ENCODE data around the gene EXD2. TPM values are rescaled to one million over a fixed set of nuclear protein-coding genes. Genes with fewer than 3 reads are reported as not detected.
"Not testable (repeated sequence)": the region's sequence is repeated elsewhere in the genome, so short reads cannot be mapped to it uniquely, and the experiment has no call there.

EXD2 gene
- 10 to 100 TPM in 1 of 2 donors, 1 to 10 TPM in 1; 7.1 to 13.5 TPM for total RNA-seq

DNA sequence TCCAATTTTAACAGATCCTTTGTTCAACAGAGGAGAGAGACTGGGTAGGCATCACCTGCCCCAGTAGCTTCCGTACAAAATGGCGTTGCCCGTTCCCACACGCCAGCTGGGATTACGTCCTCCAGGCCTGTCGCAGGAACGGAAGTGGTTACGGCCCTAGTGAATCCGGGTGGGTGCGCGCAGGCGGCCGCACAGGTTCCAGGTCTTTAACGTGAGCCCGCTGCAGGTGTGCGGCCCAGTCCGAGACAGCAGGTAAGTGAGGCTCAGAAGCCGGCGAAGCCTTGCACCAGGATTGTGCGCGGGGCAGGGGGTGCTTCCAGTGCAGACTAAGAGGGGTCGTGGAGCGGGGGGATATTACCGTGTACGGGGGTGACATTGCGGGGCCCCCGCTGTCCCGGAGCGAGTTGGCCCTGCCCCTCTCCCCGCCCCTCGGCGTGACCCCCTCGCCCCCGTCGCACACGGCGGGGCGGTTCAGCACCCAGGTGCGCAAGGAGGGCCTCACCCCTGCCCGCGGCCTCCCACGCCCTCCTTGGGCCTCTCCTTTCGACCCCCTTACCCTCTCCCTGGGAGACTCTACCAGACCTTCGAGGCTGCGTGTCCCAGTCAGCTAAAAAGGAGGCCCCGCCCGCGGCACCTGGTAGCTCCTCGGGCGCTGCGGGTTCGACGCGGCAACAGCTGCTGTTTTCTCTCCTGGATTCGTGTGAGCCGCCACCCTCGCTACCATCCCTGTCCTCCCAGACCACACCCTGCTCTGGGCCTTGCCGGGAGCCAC, at the start of gene EXD2:
TSS of gene EXD2 (plus strand) at position 159 of the 772 bp plus-strand sequence. CDS start 17,973 bp downstream, outside the sequence.
- peak; percentile 71 to 72 for DNase-seq (ENCODE audit: low spot score in 2 of 2)
- H3K36me3 Mint-ChIP-seq = peaks cover 5% of the 10 kb centered on the region in 2 donors
- ATAC-seq = peak; percentile 89 to 95
- H3K27ac Mint-ChIP-seq = peak within 1 kb of the TSS; percentile 90 to 92
- no peaks in the 10 kb centered on the region for H3K9me3 Mint-ChIP-seq

GRCh38 chr14:69141550-69141949, 49.7 kb upstream of the EXD2 start:
- Mint-ChIP-seq H3K27ac (no peak overlapping the region), H3K9me3 (no peaks in the 10 kb centered on the region), H3K36me3 (no peaks in the 10 kb centered on the region)
- DNase-seq (ENCODE audit: low spot score in 2 of 2) (no peak), ATAC-seq (no peak)

DNA sequence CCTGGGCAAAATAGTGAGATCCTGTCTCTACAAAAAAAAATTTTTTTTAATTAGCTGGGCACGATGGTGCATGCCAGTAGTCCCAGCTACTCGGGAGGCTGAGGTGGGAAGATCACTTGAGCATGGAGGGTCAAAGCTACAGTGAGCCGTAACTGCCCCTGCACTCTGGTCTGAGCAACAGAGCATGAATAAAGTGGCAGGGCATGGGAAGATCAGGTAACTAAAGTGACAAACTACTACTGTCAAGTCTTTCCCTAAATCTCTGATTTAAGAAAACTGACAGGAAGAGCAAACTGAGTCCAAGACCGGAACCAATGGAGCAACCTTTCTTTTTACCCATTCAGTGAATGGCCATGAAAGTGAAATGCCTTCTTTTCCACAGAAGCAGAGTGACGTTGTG, 49.2 kb upstream of the EXD2 start:
- DNase-seq (ENCODE audit: low spot score in 2 of 2) (no peak), ATAC-seq (no peak)
- H3K27ac Mint-ChIP-seq = no peak overlapping the region
- no peaks in the 10 kb centered on the region for H3K9me3 Mint-ChIP-seq
- peaks cover 0 to under 1% of the 10 kb centered on the region in 2 donors for H3K36me3 Mint-ChIP-seq

DNA sequence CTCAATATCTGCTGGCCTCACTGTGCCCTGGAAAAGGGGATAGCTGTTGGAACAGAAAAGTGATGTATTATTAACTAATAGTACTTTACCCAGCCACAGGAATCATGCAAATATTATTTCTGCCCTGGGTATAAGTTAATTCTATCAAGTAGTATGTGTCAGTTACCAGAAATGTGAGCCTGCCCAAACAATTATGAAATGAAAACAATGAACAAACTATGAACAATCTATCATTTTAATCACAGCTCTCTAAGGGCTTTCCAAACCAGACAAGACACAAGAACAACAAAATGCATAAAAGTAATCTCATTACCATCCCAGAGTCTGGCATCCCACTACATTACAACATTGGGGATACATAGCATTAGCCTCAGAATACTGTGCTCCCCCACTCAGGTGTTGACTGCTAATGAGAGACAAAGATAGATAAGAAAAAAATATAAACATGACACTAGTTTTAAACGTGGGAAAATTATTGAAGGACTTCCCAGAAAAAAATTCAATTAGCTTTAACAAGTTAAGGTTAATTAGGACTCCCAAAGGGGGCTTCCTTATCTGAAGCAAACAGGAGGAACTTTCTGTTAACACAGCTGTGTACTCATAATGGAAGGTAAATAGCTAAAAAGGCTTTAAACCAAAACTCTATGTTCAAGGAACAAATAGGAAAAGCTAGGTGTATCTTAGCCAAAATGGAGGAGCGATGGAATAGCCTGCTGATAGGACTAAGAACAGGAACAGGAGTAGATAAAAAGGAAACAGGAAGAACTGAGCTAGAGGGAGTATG, 41.6 kb upstream of the EXD2 start:
- peak overlapping the region; percentile 16 to 61 for H3K27ac Mint-ChIP-seq
- peaks cover 7 to 36% of the 10 kb centered on the region in 2 donors for H3K36me3 Mint-ChIP-seq
- no peaks in the 10 kb centered on the region for H3K9me3 Mint-ChIP-seq
- DNase-seq (ENCODE audit: low spot score in 2 of 2) (no peak), ATAC-seq (no peak)

DNA sequence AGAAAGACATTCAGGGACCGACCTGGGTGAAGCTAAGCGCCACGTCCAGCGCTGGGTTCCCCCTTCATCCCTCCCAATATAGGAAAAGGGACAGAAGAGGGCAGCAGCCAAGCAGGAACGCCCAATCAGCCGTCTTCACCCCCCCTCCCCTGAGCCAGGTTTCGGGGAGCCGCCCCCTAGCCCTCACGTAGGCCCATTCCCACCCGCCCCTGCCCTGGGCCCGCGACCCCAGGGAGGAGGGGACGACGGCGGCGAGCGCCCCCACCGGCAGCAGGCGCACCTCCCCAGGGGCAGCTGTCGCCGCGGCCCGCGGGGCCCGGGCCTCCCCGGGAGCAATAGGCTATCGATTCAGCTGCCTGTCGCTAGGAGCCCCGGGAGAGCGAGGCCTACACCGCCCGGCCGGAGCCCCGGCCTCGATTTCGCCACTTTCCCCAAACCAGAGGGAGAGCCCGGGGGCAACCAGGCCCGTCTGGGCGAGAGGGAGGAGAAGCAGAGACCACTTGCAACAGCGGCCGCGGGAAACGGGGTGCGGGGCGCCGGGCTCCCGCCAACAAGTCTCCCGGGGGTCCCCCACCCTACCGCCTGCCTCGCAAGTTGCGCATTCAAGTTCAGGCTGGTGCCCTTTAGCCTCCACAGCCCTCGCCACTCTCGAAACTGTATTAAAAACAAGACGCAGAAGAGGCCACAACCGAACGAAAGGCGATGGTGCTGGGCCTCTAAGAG, 39.7 kb upstream of the EXD2 start:
- peaks cover 7 to 36% of the 10 kb centered on the region in 2 donors for H3K36me3 Mint-ChIP-seq
- H3K27ac Mint-ChIP-seq = peak overlapping the region; percentile 92 to 96
- ATAC-seq (peak; percentile 58 to 73), DNase-seq (ENCODE audit: low spot score in 2 of 2) (peak; percentile 78 to 83)
- H3K9me3 Mint-ChIP-seq = no peaks in the 10 kb centered on the region

- DNase-seq (ENCODE audit: low spot score in 2 of 2) (peak in 1 of 2 donors; percentile 12), ATAC-seq (peak; percentile 16 to 36)
- Mint-ChIP-seq H3K9me3 (no peaks in the 10 kb centered on the region), H3K36me3 (peaks cover 7 to 33% of the 10 kb centered on the region in 2 donors), H3K27ac (peak overlapping the region; percentile 89 to 92)
Measured at GRCh38 chr14:69152181-69152901, 39.0 kb upstream of the EXD2 start.

DNA sequence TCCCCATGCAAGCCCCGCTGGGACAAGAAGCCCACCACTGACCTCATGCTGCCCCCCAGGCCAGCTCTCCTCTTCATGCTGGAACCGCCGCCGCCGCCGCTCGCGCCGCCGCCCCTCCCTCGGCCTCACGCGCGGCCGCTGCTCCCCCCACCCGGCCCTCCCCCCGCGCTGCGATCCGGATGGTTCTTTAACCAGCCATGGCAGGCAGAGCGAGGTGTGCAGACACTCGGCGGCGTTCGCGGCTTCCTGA, 38.5 kb upstream of the EXD2 start, which contains the start of gene DCAF5:
TSS of gene DCAF5 (minus strand) at position 218 of the 250 bp plus-strand sequence. CDS start at position 77, 141 bp downstream.
- DNase-seq (ENCODE audit: low spot score in 2 of 2) (peak in 1 of 2 donors; percentile 87), ATAC-seq (no peak)
- H3K27ac Mint-ChIP-seq = peak within 1 kb of the TSS; percentile 92 to 96
- H3K36me3 Mint-ChIP-seq = peaks cover 7 to 28% of the 10 kb centered on the region in 2 donors
- no peaks in the 10 kb centered on the region for H3K9me3 Mint-ChIP-seq

DNA sequence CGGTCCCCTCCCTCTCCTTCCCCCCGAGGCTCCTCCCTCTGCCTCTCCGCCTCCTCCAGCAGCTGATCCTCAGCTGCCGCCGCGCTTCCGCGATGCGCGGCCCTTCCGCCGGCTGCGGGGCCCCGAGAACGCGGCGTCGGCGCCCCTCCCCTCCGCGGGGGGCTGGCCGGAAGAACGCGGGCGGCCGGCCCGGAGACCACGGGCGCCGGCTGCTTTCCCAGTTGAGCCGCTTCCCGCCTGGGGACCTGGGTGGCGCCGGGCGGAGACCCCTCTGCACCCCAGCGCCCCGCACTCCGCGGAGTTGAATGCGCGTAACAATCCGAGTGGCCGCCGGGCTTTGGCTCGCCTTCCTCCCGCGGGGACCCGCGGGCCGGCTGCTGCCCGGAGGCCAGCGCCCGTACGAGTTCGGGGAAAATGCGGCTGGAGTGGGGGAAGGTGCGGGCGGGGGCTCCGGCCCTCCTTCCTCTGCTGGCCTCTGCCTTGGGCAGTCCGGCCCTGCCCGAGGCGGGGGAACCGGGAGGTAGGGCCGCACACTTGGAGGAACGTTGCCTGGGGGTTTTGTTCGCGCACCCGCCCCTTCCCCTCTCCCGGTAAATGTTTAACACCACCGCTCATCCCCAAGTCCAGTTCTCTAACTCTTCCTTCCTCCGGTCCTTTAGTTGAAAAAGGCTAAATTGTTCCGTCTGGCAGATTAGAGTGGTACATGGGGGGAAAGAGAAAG, 38.0 kb upstream of the EXD2 start:
- DNase-seq (ENCODE audit: low spot score in 2 of 2) (peak in 1 of 2 donors; percentile 88), ATAC-seq (peak; percentile 95)
- H3K27ac Mint-ChIP-seq = peak overlapping the region; percentile 83 to 95
- H3K9me3 Mint-ChIP-seq = no peaks in the 10 kb centered on the region
- H3K36me3 Mint-ChIP-seq = peaks cover 7 to 24% of the 10 kb centered on the region in 2 donors

DNA sequence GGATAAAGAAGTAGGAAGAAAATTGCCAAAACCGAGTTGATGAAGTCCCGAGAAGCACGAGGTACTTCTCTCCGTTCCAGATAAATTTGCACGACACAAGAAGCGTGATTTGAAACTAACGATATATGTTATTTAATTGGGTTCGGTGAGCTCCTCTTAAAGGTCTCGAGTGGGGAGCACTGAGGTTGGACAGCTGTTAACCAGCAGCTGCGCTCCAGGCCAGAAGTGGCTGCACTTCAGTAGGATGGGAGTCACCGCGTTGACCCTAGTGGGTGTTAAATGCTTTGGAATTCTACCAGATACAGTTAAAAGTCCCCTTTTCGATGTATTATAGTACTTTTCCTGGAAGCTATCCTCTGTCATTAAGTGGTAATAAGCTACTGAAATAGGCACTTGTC, 37.4 kb upstream of the EXD2 start:
- ATAC-seq (no peak), DNase-seq (ENCODE audit: low spot score in 2 of 2) (no peak)
- H3K9me3 Mint-ChIP-seq = no peaks in the 10 kb centered on the region
- peaks cover 7 to 19% of the 10 kb centered on the region in 2 donors for H3K36me3 Mint-ChIP-seq
- H3K27ac Mint-ChIP-seq = peak overlapping the region; percentile 83 to 95

DNA sequence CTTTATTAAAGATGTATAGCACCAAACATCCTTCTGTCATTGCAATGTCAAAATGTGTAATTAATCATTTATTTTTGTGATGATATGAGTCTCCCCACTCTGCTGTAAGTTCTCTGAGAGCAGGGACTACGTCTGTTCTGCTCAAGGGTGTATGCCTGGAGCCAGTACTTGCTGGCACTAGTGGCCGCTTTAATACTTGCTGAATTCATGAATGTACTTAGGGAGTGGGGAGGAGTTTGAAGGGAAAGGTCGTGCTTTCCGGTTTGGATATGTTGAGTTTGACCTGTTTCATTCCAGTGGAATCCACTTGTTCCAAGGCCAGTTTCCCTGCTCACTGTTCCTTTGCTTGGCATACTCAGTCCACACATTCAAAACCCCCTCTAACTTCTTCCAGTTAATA, 36.5 kb upstream of the EXD2 start:
- Mint-ChIP-seq H3K36me3 (peaks cover 7 to 10% of the 10 kb centered on the region in 2 donors), H3K9me3 (no peaks in the 10 kb centered on the region), H3K27ac (no peak overlapping the region)
- ATAC-seq = no peak
- no peak for DNase-seq (ENCODE audit: low spot score in 2 of 2)

GRCh38 chr14:69156224-69156623, 35.1 kb upstream of the EXD2 start:
- ATAC-seq (no peak), DNase-seq (ENCODE audit: low spot score in 2 of 2) (no peak)
- peaks cover 0 to under 1% of the 10 kb centered on the region in 2 donors for H3K9me3 Mint-ChIP-seq
- no peak overlapping the region for H3K27ac Mint-ChIP-seq
- peaks cover under 1 to 6% of the 10 kb centered on the region in 2 donors for H3K36me3 Mint-ChIP-seq

DNA sequence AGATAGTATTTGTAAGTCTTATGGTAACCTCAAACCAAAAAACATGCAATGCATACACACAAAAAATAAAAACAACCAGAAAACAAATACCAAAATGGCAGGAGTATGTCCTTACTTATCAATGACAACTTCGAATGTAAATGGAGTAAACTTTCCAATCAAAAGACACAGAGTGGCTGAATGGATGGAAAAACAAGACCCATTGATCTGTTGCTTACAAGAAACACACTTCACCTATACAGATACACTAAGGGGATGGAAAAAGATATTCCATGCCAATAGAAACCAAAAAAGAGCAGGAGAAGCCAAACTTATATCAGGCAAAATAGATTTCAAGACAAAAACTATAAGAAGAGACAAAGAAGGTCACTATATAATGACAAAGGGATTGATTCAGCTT, 29.7 kb upstream of the EXD2 start:
- no peak overlapping the region for H3K27ac Mint-ChIP-seq
- peaks cover 17 to 22% of the 10 kb centered on the region in 2 donors for H3K9me3 Mint-ChIP-seq
- DNase-seq (ENCODE audit: low spot score in 2 of 2) (no peak), ATAC-seq (no peak)
- peaks cover 10 to 20% of the 10 kb centered on the region in 2 donors for H3K36me3 Mint-ChIP-seq

GRCh38 chr14:69165787-69166186, 25.5 kb upstream of the EXD2 start:
- peaks cover 17 to 22% of the 10 kb centered on the region in 2 donors for H3K9me3 Mint-ChIP-seq
- not testable (repeated sequence) for ATAC-seq; DNase-seq (ENCODE audit: low spot score in 2 of 2); H3K27ac Mint-ChIP-seq
- H3K36me3 Mint-ChIP-seq = peaks cover 10 to 20% of the 10 kb centered on the region in 2 donors

DNA sequence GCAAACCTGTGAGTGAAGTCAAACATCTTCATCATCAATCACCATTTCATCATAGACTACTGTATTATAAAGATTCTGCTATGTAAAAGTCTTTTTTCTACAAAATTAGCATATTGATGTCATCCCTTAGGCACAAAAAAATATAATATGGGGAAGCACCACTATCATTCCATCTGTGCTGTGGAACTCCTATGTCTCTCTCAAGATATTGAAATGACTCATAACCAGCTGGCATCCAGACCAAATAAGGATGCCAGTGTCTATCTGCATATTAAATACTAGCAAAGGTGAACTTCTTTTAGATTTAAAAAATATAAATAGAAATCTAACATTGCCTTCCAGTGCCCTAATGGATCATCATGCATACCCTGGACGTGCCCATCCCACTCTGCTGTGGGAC, 20.5 kb upstream of the EXD2 start:
- DNase-seq (ENCODE audit: low spot score in 2 of 2) (no peak), ATAC-seq (no peak)
- Mint-ChIP-seq H3K27ac (no peak overlapping the region), H3K9me3 (peaks cover 0 to 2% of the 10 kb centered on the region in 2 donors), H3K36me3 (no peaks in the 10 kb centered on the region)

- Mint-ChIP-seq H3K27ac (no peak overlapping the region), H3K36me3 (no peaks in the 10 kb centered on the region), H3K9me3 (no peaks in the 10 kb centered on the region)
- DNase-seq (ENCODE audit: low spot score in 2 of 2) = no peak
- no peak for ATAC-seq
Measured at GRCh38 chr14:69171569-69171968, 19.7 kb upstream of the EXD2 start.

GRCh38 chr14:69175130-69175529, 16.2 kb upstream of the EXD2 start:
- H3K36me3 Mint-ChIP-seq = no peaks in the 10 kb centered on the region
- DNase-seq (ENCODE audit: low spot score in 2 of 2) = no peak
- ATAC-seq = no peak
- no peak overlapping the region for H3K27ac Mint-ChIP-seq
- no peaks in the 10 kb centered on the region for H3K9me3 Mint-ChIP-seq

Measured in activated naive CD4-positive, alpha-beta T cell treated with anti-CD3 and anti-CD28 coated beads, Interleukin-2, amount 50 U/mL, for 72 hours (primary cell).